GM21529 (cell line): Measurements from ENCODE around the gene HTR2C.
"Not testable (repeated sequence)": the region's sequence is repeated elsewhere in the genome, so short reads cannot be mapped to it uniquely, and the experiment has no call there.

ENCODE experiments used
- ATAC-seq: cut with Tn5 transposase; IDR thresholded peaks from one replicate; pipeline ENCODE4 v1.9.1; 2021; ENCODE audit not compliant: unreplicated experiment

The HTR2C gene

DNA sequence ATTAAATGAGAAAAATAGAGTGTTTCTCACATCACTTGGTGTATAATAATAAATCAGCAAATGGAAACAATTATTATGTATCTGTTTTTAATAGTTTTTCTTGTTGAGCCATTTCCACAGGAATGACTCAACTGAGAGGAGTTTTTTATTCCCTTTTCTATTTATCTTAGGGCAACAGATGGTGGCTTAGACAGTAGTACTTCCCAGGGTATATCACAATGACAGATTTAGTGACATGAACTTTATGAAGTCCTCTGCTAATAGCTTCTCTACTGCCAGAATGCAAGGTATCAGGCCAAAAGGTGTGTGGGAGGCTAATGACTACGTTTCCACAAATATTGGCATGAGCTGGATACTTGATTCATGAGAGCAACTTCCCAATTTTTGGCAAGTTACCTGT is 126.7 kb downstream of the HTR2C start:
- no peak for ATAC-seq

DNA sequence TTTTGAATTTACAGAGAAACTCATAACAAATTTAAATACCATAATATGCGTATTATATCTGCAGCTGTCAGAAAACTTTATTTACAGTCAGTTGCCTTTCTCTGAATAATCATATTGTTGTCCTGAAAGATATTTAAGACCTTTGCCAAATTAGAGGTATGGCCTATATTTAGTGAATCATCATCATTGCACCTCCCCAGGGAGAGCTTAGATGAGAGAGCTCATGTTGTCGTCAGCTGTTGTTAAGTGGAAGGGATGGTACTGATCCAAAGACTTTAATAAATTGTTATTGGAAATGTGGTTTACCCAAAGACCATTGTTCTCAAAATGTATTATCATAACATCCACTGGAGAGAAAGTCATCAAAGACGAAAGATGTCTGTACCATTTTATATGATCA is 128.6 kb downstream of the HTR2C start:
- ATAC-seq, result no peak

DNA sequence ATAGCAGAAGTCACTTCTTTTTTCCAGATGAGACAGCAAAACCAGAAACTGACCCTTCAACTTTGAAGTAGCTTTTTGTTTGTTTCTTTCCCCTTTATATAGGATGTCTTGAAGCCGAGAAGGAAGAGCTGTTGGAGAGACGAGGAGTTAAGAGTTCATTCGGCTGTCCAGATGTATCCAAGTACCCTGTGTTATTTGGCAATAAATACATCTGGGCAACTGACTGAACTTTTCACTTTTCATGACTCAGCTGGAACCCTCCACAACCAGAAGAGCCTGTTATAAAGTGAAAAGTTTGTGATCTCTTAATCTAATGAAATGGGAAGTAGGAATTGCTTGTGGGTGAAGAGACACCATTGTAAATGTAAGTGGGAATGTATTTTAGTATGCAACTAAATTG is 131.2 kb downstream of the HTR2C start:
- ATAC-seq, result no peak

DNA sequence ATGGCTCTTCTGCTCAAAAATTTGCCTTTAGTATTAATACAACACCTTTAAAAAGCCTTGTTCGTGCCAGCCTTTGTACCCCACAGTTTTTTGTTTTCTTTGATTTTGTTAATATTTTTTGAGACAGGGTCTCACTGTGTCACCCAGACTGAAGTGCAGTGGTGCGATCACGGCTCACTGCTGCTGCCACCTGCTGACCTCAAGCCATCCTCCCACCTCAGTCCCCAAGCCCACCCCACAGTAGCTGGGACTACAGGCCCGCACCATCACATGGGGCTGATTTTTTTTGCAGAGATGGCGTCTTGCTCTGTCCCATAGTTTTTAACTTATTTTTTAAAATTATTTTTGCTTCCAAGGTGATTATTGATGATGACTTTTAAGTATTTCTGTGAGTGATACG is 134.0 kb downstream of the HTR2C start:
- peak; percentile 58 for ATAC-seq

DNA sequence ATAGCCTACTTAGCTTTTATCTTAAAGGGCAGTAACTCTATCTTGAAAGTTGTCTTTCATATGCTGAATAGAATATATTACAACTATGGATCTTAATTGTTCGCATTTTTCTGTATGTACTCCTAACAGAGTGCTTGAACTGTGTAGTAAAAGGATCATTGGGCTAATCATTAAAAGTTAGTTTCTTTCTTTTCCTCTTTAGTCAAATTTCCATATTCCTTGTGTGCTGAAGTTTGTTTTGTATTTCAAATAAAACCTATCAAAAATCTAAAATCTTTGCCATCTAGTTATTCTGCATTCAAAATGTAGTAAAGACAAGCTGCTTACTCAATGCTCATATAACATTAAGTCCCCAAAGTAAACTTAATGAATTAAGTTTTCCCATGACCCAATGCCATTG is 182.7 kb downstream of the HTR2C start:
- no peak for ATAC-seq

DNA sequence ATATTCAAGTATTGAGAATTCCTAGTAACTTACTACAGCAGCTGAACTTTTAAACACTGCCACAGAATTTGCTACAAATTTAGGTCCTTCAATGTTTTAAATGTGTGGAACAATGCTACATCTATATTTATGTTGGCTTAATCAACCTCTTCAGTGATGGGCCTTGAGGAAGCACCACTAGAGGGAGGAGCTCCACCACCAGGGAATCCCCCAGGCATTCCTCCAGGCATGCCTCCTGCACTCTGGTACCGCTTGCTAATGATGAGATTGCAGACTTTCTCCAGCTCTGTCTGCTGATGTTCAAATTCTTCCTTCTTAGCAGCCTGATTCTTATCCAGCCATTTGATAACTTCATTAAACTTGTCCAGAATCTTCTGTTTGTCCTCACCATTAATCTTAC is 190.8 kb downstream of the HTR2C start:
- no peak for ATAC-seq

DNA sequence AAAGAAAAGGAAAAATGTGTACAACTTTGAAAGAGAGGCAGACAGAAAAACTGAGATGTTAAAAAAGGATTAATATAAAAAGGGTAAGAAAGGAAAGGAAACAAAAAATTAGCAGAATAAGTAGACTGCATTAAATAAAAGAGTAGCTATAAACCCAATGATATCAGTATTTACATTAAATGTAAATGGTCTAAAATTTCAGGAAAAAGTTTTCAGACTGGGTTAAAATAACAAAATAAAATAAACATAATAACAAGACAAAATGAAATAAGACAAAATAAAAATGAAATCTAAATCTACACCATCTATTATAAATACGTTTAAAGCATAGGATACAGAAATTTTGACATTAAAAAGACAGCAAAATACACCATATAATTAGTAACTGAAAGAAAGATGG is 199.0 kb downstream of the HTR2C start:
- ATAC-seq, result no peak

DNA sequence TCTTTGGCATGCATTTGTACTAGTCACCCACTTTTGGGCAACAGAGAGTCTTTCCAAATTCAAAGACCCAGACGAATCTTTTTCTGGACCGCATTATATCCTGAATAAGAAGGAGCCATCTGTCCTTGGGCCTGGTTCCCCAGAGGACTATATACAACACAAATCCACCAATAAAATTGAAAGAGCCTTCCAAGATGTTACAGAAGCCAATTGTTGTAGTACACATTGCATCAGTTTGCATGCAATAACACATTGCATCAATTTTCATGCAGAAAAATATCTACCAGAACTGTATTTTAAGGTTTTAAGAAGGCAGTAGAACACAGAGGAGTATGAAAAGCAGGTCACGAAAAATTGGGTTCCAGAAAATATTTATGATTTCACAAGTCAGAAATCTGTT is 203.2 kb downstream of the HTR2C start:
- ATAC-seq, result no peak

DNA sequence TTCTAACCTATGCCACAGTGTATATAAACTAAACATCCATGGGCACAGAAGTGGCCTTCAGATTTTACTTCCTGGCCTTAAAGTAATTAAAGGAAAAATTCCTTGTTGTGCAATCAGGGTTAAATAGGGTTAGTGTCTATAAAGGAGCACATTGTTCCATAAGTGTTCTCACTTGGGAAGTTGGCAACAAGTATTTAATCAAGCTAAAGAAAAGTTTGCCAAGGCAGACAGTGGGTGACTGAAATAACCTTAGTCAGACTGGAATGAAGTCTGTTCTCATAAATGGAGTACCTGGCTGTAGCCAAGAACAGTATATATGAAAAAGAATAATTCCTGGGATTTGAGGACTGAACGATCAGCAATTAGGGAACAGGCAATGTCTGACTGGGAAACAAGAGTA is 213.6 kb downstream of the HTR2C start:
- ATAC-seq, result no peak

DNA sequence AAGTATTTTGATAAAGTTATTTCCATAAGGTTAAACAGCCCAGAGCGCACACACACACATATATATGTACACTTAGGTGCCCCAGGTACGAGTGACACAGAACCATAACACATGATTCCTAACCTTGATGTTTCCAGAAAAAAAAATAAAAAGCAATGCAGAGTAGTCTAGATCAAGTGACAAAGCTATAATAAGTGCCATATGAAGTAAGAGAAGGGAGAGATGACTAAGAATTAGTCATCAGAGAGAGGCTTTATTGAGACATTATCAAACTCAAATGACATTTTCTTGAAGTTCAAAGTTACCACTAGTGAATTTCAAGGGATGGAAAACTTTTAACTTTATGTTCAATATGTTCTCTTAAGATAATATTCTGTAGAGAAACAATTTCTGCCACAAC is 215.0 kb downstream of the HTR2C start:
- no peak for ATAC-seq

DNA sequence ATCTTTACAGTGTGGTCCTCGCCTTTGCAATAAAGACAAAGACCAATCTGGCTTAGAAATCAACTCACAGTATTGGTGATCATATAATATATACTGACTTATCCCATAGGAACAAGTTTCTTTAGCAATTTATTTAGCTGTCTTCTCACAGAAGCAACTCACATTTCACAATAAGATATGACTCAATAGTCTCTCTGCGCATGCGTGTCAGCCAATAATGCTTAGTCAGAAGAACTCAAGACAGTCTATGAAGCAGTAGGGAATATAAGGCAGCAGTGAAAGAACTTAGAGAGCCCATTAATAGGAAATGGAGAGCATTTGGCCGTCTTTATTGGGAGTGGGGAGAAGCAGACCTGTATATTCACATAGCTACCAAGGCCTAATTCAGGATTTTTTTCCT is 216.8 kb downstream of the HTR2C start:
- no peak for ATAC-seq

DNA sequence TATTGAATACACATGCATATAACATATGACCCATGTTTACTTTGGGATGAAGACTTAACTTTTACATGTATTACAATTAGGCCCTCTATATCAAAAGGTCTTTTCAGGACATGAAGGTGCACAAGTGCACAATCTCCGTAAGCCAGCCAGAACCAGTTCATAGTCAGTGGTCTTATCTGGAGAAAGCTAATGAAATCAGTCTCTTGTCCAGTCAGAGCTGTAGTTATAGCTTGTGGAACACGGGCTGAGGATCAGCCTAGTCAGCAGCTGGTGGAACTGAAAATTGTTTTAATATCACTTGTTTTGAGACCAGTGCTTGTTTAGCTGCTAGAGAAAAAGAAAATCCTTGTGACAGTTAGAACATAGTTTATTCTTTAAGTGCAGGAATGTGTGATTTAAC is 235.6 kb downstream of the HTR2C start:
- ATAC-seq, result no peak

DNA sequence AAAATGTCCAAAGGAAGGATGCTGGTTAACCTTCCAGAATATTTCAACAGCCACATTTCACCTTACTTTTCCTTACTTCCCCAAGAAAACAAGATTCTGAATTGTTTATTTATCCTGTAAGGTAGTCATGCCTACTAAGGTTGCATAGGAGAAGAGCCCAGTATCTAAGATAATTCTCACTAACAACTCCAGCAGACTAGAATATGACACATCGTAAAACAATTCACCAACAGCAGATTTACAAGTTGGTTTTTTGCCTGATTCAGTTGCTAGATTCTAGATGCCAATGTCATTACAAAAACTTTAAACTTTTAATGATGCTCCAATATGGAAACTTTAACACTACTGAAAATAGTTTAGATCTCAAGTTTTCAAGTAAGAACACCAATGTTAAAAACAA is 257.2 kb downstream of the HTR2C start:
- no peak for ATAC-seq

DNA sequence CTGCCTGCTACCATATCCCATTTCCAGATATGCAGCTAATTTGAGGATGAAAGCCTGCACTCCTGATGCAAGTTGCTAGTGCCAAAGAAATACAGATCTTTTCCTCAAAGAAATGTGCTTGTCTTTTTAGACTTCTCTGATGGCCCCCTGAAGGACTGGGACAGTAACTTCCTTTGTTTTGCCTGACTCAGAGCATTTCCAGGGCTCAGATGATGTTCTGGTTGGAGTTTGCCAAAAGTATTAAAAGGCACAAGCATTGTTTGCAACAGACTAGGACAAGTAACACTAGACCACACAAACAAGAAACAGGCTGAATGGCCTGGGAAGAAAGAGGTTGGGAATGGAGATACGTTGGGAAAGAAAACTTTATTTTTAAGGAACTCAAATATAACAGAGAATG is 258.3 kb downstream of the HTR2C start:
- ATAC-seq, result no peak

DNA sequence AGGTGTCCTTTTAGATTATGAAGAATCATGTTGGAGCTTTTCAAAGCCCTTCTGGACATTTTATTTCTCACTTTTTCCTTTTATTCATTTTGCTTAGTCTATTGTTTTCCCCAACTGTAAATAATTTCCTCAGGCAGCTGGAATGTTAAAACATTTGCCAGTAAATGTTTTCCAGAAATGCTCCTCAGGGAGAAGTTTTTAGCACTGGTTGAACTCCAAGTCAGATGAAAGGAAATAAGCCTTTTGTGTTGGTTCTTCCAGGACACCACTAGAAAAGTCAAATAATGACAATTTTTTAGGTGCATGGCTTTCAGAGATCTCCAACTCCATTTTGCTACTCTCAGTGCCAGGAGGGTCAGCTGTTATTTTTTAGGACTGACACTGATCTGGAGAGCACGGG is 305.6 kb downstream of the HTR2C start:
- ATAC-seq, result no peak

DNA sequence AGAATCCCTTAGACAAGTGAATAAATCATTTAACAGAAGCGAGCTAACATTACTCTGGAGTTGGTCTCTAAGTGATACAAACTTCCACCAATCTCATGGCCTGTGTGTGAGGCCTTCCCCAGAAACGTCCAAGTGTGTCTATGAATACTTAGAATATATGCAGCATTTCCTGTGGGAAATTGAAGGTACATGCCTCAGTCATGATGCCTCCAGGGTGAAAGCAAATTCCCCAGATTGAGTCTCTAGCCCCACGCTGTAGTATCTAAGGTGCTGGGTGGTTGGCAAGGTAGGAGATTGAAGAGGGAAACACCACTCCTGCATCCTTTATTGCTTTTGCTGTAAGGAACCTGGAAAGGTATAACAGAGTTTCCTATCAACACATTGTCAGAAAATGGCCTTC is 319.7 kb downstream of the HTR2C start:
- ATAC-seq, result no peak

DNA sequence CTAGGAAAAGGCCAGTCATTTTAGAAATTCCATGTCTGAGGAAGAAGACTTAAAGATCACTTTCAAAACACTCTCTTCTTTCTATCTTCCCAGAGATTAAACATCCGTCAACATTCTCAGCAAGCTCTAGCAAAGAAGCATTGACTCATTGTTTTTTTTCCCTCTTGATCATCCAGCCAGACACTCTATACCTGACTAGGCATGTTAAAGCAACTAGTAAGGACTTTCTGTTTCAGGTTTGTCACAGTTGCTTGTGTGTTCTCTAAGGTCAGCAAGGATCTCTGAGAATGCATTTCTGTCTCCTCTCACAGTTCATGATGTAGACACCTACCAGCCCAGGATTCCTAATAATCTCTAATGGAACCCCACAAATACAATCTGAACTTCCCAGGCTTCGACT is 321.4 kb downstream of the HTR2C start:
- ATAC-seq, result no peak

DNA sequence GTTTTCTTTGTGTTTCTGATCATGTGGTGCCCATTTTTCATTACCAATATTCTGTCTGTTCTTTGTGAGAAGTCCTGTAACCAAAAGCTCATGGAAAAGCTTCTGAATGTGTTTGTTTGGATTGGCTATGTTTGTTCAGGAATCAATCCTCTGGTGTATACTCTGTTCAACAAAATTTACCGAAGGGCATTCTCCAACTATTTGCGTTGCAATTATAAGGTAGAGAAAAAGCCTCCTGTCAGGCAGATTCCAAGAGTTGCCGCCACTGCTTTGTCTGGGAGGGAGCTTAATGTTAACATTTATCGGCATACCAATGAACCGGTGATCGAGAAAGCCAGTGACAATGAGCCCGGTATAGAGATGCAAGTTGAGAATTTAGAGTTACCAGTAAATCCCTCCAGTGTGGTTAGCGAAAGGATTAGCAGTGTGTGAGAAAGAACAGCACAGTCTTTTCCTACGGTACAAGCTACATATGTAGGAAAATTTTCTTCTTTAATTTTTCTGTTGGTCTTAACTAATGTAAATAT is 323.2 kb downstream of the HTR2C start:
- ATAC-seq, result no peak

DNA sequence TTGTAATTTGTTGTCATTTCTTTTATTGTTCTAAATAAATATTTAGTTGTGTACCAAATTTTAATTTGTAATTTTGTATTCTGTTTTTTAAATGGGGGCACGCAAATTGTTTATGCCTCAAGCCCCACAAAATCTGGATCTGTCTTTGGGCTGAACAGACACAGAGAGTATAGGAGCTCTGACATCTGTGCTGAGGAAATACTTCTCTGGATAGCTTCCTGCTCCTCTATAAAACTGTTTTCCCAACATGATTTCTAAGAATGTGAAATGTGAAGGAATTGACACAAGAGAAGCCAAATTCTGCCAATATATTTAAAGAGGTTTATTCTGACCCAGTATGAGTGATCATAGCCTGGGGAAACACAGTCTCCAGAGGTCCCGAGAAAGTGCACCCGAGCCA is 340.5 kb downstream of the HTR2C start:
- no peak for ATAC-seq

DNA sequence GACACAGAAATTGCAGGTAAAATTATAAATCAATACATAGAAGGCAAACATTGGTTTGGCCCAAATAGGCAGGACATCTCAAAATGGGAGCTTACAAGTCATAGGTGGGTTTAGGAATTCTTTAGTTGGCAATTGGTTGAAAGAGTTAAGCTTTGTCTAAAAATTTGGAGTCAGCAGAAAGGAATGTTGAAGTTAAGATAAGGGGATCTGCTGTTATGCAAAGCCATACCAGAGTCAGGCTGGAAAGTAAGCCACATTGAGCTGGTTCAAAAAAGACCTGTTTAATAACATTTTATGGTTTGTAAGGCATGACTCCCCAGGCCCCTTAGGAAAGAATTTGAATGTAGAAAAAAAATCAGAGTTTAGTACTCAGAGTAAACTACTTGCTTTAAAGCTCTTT is 341.0 kb downstream of the HTR2C start:
- ATAC-seq, result no peak

DNA sequence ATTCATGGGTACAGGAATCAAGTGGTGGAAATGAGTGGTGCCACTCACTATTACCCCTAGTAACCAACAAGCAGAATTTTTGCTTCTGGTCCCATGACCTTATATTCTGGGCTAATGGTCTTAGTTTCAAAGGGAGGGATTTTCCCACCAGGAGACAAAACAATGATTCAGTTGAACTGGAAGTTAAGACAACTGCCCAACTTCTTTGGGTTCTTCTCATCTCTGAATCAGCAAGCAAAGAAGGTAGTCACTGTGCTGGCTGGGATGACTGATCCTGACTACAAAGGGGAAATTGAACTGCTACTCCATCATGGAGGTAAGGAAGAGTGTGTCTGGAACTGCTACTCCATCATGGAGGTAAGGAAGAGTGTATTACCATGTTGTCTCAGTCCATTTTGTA is 346.3 kb downstream of the HTR2C start:
- no peak for ATAC-seq

DNA sequence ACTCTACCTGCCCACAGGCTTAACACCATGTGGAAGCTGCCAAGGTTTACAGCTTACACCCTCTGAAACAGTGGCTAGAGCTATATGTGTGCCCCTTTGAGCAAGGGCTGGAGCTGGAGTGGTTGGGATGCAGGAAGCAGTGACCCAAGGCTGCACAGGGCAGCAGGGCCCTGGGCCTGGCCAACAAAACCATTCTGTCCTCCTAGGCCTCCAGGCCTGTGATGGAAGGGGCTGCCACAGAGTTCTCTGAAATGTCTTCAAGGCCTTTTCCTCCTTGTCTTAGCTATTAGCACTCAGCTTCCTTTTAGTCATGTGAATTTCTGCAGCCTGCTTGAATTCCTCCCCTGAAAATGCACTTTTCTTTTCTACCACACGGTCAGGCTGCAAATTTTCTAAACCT is 348.7 kb downstream of the HTR2C start:
- no peak for ATAC-seq

DNA sequence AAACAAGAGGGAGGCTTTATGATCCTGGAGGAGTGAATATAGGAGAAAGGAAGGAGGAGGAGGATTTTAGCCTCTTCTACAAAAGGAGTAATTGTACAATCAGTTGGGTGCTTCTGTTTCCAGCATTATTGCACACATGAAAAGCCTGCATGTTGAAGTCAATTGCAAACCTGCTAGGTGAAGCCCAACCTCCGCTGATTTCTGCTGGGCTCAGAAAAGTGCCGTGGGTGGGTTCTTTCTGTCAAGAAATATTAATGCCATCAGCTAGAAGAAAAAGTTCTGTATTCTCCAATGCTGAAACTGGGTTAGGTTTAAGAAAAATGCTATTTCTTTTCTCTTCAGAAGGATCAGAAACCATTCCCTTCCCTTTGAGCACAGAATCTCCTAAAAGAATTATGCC is 349.4 kb downstream of the HTR2C start:
- not testable (repeated sequence) for ATAC-seq

DNA sequence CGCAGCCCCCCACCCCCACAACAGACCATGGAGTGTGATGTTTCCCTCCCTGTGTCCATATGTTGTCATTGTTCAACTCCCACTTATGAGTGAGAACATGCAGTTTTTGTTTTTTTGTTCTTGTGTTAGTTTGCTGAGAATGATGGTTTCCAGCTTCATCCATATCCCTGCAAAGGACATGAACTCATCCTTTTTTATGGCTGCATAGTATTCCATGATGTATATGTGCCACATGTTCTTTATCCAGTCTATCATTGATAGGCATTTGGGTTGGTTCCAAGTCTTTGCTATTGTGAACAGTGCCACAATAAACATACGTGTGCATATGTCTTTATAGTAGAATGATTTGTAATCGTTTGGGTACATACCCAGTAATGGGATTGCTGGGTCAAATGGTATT is 353.2 kb downstream of the HTR2C start:
- not testable (repeated sequence) for ATAC-seq
